SK-N-SH treated with all-trans-retinoic acid at 6 μM for 48 hours (cell line): ENCODE measurements around the gene PLET1.

ENCODE experiments used
- ATAC-seq: fragments of 200-7000 bp; cut with Tn5 transposase; 3 replicates; pipeline ENCODE4 v1.9.1; 2020; ENCODE audit warnings: mild to moderate bottlenecking, moderate library complexity
- ARNTL ChIP-seq: fragments of 450-650 bp; formaldehyde crosslinking; IDR thresholded peaks from 2 replicates; pipeline ENCODE4 v1.5.0; 2020; ENCODE audit warnings: low read depth, mild to moderate bottlenecking, moderate library complexity, borderline replicate concordance
- BACH2 ChIP-seq: fragments of 250-450 bp; sonication (Bioruptor Pico); IDR thresholded peaks from 2 replicates; pipeline ENCODE4 v1.9.0; 2021; ENCODE audit warnings: mild to moderate bottlenecking, borderline replicate concordance
- CSDC2 ChIP-seq: fragments of 250-450 bp; sonication (Bioruptor Pico); IDR thresholded peaks from 2 replicates; pipeline ENCODE4 v1.5.0; 2020; ENCODE audit warnings: mild to moderate bottlenecking, moderate library complexity
- CSRNP3 ChIP-seq: fragments of 250-450 bp; sonication (Bioruptor Pico); IDR thresholded peaks from 2 replicates; pipeline ENCODE4 v1.5.1; 2021; ENCODE audit warnings: mild to moderate bottlenecking, moderate library complexity
- ESRRG ChIP-seq: fragments of 250-450 bp; sonication (Bioruptor Pico); IDR thresholded peaks from 2 replicates; pipeline ENCODE4 v1.6.1; 2021; ENCODE audit warnings: mild to moderate bottlenecking
- GLIS3 ChIP-seq: fragments of 250-450 bp; sonication (Bioruptor Pico); IDR thresholded peaks from 2 replicates; pipeline ENCODE4 v1.5.0; 2020; ENCODE audit warnings: mild to moderate bottlenecking, moderate library complexity
- ISL1 ChIP-seq: fragments of 250-450 bp; sonication (Bioruptor Pico); IDR thresholded peaks from 2 replicates; pipeline ENCODE4 v2.1.2; 2022; ENCODE audit warnings: mild to moderate bottlenecking, moderate library complexity
- OSR1 ChIP-seq: fragments of 250-450 bp; sonication (Bioruptor Pico); IDR thresholded peaks from 2 replicates; pipeline ENCODE4 v1.8.0; 2022; ENCODE audit warnings: moderate library complexity, mild to moderate bottlenecking, inconsistent platforms
- PPARA ChIP-seq: fragments of 250-450 bp; sonication (Bioruptor Pico); IDR thresholded peaks from 2 replicates; pipeline ENCODE4 v1.5.0; 2020; ENCODE audit warnings: mild to moderate bottlenecking, borderline replicate concordance
- RARB ChIP-seq: fragments of 250-450 bp; sonication (Bioruptor Pico); IDR thresholded peaks from 2 replicates; pipeline ENCODE4 v1.8.0; 2021; ENCODE audit warnings: mild to moderate bottlenecking, moderate library complexity
- SNAI2 ChIP-seq: fragments of 250-450 bp; sonication (Bioruptor Pico); IDR thresholded peaks from 2 replicates; pipeline ENCODE4 v1.5.0; 2020; ENCODE audit warnings: mild to moderate bottlenecking, moderate library complexity
- TCF4 ChIP-seq: fragments of 250-450 bp; sonication (Bioruptor Pico); IDR thresholded peaks from 2 replicates; pipeline ENCODE4 v1.8.0; 2021; ENCODE audit warnings: mild to moderate bottlenecking, moderate library complexity, borderline replicate concordance
- TOX ChIP-seq: fragments of 250-450 bp; sonication (Bioruptor Pico); IDR thresholded peaks from 2 replicates; pipeline ENCODE4 v1.8.0; 2021; ENCODE audit warnings: mild to moderate bottlenecking, moderate library complexity, borderline replicate concordance
- ZC3H10 ChIP-seq: fragments of 250-450 bp; sonication (Bioruptor Pico); IDR thresholded peaks from 2 replicates; pipeline ENCODE4 v1.5.1; 2021; ENCODE audit warnings: mild to moderate bottlenecking, moderate library complexity
- ZFP3 ChIP-seq: fragments of 250-450 bp; sonication (Bioruptor Pico); IDR thresholded peaks from 2 replicates; pipeline ENCODE4 v1.5.0; 2020; ENCODE audit warnings: mild to moderate bottlenecking, moderate library complexity
- ZFP30 ChIP-seq: fragments of 450-650 bp; formaldehyde crosslinking; IDR thresholded peaks from 2 replicates; pipeline ENCODE4 v1.5.0; 2022; ENCODE audit warnings: mild to moderate bottlenecking, moderate library complexity
- ZNF565 ChIP-seq: fragments of 450-650 bp; formaldehyde crosslinking; conservative IDR thresholded peaks from 2 replicates; pipeline ENCODE4 v1.5.0; 2020; ENCODE audit warnings: low read depth, mild to moderate bottlenecking, moderate library complexity
- ZNF70 ChIP-seq: fragments of 450-650 bp; formaldehyde crosslinking; IDR thresholded peaks from 2 replicates; pipeline ENCODE4 v1.5.0; 2020; ENCODE audit warnings: mild to moderate bottlenecking, moderate library complexity
- ZNF8 ChIP-seq: fragments of 450-650 bp; formaldehyde crosslinking; IDR thresholded peaks from 2 replicates; pipeline ENCODE4 v1.5.0; 2020; ENCODE audit warnings: mild to moderate bottlenecking, moderate library complexity
- TF ChIP-seq, protein P1 (sequence below): fragments of 250-450 bp; sonication (Bioruptor Pico); IDR thresholded peaks from 2 replicates; pipeline ENCODE4 v1.5.1; 2020; ENCODE audit warnings: low read depth, mild to moderate bottlenecking, moderate library complexity
- TF ChIP-seq, protein P2 (sequence below): fragments of 250-450 bp; sonication (Bioruptor Pico); IDR thresholded peaks from 2 replicates; pipeline ENCODE4 v1.8.0; 2020; ENCODE audit warnings: mild to moderate bottlenecking, moderate library complexity, borderline replicate concordance
- TF ChIP-seq, protein P3 (sequence below): fragments of 250-450 bp; sonication (Bioruptor Pico); IDR thresholded peaks from 2 replicates; pipeline ENCODE4 v1.8.0; 2021; ENCODE audit warnings: low read depth, mild to moderate bottlenecking, moderate library complexity, borderline replicate concordance

PLET1 gene

DNA sequence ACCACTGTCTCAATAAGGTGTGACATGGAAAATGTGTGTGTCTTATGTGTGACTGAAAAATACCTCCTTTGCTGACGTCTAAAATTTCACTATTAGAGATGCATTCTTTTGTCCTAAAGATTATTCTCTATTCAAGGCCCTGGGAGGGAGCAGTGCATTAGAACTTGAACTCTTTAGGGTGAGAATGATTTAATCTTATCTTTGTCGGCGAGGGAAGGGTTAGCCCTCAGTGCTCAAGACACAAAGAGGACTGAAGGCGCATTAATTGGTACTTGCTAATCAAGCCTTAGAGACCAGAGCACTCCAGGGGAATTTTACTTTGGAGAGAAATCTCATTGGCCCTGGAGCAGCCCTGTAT lies 29.8 kb upstream of the PLET1 start:
- peak; percentile 6 for ATAC-seq
- TF ChIP-seq, protein P1, sequence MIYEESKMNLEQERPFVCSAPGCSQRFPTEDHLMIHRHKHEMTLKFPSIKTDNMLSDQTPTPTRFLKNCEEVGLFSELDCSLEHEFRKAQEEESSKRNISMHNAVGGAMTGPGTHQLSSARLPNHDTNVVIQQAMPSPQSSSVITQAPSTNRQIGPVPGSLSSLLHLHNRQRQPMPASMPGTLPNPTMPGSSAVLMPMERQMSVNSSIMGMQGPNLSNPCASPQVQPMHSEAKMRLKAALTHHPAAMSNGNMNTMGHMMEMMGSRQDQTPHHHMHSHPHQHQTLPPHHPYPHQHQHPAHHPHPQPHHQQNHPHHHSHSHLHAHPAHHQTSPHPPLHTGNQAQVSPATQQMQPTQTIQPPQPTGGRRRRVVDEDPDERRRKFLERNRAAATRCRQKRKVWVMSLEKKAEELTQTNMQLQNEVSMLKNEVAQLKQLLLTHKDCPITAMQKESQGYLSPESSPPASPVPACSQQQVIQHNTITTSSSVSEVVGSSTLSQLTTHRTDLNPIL (CRISPR knock-in tag) = no peak
- TF ChIP-seq TOX (no peak), ESRRG (CRISPR knock-in tag) (no peak), PPARA (CRISPR knock-in tag) (no peak), TCF4 (CRISPR knock-in tag) (no peak), ZNF565 (CRISPR knock-in tag) (no peak), ISL1 (CRISPR knock-in tag) (no peak), CSDC2 (CRISPR knock-in tag) (no peak), SNAI2 (CRISPR knock-in tag) (no peak), ARNTL (CRISPR knock-in tag) (no peak), CSRNP3 (CRISPR knock-in tag) (no peak), BACH2 (CRISPR knock-in tag) (no peak), ZNF8 (CRISPR knock-in tag) (no peak), OSR1 (no peak), ZFP3 (CRISPR knock-in tag) (no peak), GLIS3 (CRISPR knock-in tag) (no peak), ZC3H10 (CRISPR knock-in tag) (no peak), RARB (CRISPR knock-in tag) (no peak)
- TF ChIP-seq, protein P2, sequence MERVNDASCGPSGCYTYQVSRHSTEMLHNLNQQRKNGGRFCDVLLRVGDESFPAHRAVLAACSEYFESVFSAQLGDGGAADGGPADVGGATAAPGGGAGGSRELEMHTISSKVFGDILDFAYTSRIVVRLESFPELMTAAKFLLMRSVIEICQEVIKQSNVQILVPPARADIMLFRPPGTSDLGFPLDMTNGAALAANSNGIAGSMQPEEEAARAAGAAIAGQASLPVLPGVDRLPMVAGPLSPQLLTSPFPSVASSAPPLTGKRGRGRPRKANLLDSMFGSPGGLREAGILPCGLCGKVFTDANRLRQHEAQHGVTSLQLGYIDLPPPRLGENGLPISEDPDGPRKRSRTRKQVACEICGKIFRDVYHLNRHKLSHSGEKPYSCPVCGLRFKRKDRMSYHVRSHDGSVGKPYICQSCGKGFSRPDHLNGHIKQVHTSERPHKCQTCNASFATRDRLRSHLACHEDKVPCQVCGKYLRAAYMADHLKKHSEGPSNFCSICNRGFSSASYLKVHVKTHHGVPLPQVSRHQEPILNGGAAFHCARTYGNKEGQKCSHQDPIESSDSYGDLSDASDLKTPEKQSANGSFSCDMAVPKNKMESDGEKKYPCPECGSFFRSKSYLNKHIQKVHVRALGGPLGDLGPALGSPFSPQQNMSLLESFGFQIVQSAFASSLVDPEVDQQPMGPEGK (CRISPR knock-in tag) = no peak

GRCh38 chr11:112289588-112290492 lies 29.2 kb upstream of the PLET1 start:
- peak; percentile 90 for ATAC-seq
- TF ChIP-seq CSRNP3 (CRISPR knock-in tag) (no peak), ZFP3 (CRISPR knock-in tag) (0 out of 2 replicates have a peak, but pooled peaks have one; percentile 12)
- TF ChIP-seq, all 23 proteins: peak for 1

- no peak for ATAC-seq
- no peak for TF ChIP-seq CSRNP3 (CRISPR knock-in tag)
- TF ChIP-seq ESRRG (CRISPR knock-in tag) = no peak
- no peak for TF ChIP-seq ZFP3 (CRISPR knock-in tag)
- TF ChIP-seq ISL1 (CRISPR knock-in tag) = no peak
- TF ChIP-seq SNAI2 (CRISPR knock-in tag) = no peak
- no peak for TF ChIP-seq GLIS3 (CRISPR knock-in tag)
- TF ChIP-seq PPARA (CRISPR knock-in tag) = no peak
- no peak for TF ChIP-seq ZNF565 (CRISPR knock-in tag)
- no peak for TF ChIP-seq ZNF8 (CRISPR knock-in tag)
- no peak for TF ChIP-seq ZFP30
- no peak for TF ChIP-seq CSDC2 (CRISPR knock-in tag)
- TF ChIP-seq ZNF70 (CRISPR knock-in tag) = no peak
- no peak for TF ChIP-seq BACH2 (CRISPR knock-in tag)
- TF ChIP-seq RARB (CRISPR knock-in tag) = no peak
- no peak for TF ChIP-seq TCF4 (CRISPR knock-in tag)
- TF ChIP-seq, protein P3, sequence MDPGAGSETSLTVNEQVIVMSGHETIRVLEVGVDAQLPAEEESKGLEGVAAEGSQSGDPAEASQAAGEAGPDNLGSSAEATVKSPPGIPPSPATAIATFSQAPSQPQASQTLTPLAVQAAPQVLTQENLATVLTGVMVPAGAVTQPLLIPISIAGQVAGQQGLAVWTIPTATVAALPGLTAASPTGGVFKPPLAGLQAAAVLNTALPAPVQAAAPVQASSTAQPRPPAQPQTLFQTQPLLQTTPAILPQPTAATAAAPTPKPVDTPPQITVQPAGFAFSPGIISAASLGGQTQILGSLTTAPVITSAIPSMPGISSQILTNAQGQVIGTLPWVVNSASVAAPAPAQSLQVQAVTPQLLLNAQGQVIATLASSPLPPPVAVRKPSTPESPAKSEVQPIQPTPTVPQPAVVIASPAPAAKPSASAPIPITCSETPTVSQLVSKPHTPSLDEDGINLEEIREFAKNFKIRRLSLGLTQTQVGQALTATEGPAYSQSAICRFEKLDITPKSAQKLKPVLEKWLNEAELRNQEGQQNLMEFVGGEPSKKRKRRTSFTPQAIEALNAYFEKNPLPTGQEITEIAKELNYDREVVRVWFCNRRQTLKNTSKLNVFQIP (CRISPR knock-in tag) = no peak
Observed at GRCh38 chr11:112288021-112288420, 27.4 kb upstream of the PLET1 start.
